Smooth muscle cell (in vitro differentiated cells): Measurements from ENCODE around the gene LARGE2. TPM values are rescaled to one million over a fixed set of nuclear protein-coding genes. Genes with fewer than 3 reads are reported as not detected.

ENCODE experiments used
- DNase-seq: peaks from one replicate; lab custom pipeline; 2025; ENCODE audit not compliant: unreplicated experiment; lab: John Stamatoyannopoulos, UW
- H2AFZ ChIP-seq: fragments of 200-600 bp; sonication (generic); 2 replicates; pipeline ENCODE4 v1.6.0; 2016; ENCODE audit warnings: antibody characterized with exemption, low read depth, mild to moderate bottlenecking
- H3F3A ChIP-seq: fragments of 200-600 bp; sonication (generic); 2 replicates; pipeline ENCODE4 v1.6.0; 2017; ENCODE audit warnings: antibody characterized with exemption, low read depth
- H3K27ac ChIP-seq: fragments of 200-600 bp; sonication (generic); 2 replicates; pipeline ENCODE4 v1.5.1; 2016; ENCODE audit warnings: low read depth, mild to moderate bottlenecking
- H3K27me3 ChIP-seq: fragments of 200-600 bp; sonication (generic); 2 replicates; pipeline ENCODE4 v1.6.1; 2016; ENCODE audit warnings: low read depth, mild to moderate bottlenecking
- H3K36me3 ChIP-seq: fragments of 200-600 bp; sonication (generic); 2 replicates; pipeline ENCODE4 v1.5.1; 2016; ENCODE audit warnings: low read depth
- H3K4me1 ChIP-seq: fragments of 200-600 bp; sonication (generic); 2 replicates; pipeline ENCODE4 v1.5.1; 2016; ENCODE audit warnings: low read depth
- H3K4me2 ChIP-seq: fragments of 200-600 bp; sonication (generic); 2 replicates; pipeline ENCODE4 v1.6.0; 2016; ENCODE audit warnings: mild to moderate bottlenecking
- H3K4me3 ChIP-seq: fragments of 200-600 bp; sonication (generic); 2 replicates; pipeline ENCODE4 v1.5.1; 2016; ENCODE audit warnings: mild to moderate bottlenecking
- H3K79me2 ChIP-seq: fragments of 200-600 bp; sonication (generic); 2 replicates; pipeline ENCODE4 v1.6.0; 2016; ENCODE audit warnings: low read depth, mild to moderate bottlenecking
- H3K9ac ChIP-seq: fragments of 200-600 bp; sonication (generic); 2 replicates; pipeline ENCODE4 v1.6.0; 2016; ENCODE audit warnings: low read depth
- H3K9me3 ChIP-seq: fragments of 200-600 bp; sonication (generic); replicated peaks from 2 replicates; pipeline ENCODE4 v1.5.1; 2016; ENCODE audit warnings: low read depth
- H4K20me1 ChIP-seq: fragments of 200-600 bp; sonication (generic); 2 replicates; pipeline ENCODE4 v1.6.0; 2016; ENCODE audit warnings: low read depth
- WGBS: methylation state at CpG from one replicate; pipeline ENCODE4 v1.1.7; 2016; ENCODE audit warnings: low lambda C conversion rate; 5-methylcytosine and 5-hydroxymethylcytosine counted together
- polyA plus RNA-seq: library from polyadenylated mRNA; unstranded; fragments of >200 nt; fragmentation: Nextera tagmentation; extraction: Ambion mirVana; gene quantifications from 2 replicates; pipeline ENCODE4 v1.2.1, GENCODE V29; 2016
- total RNA-seq: library from RNA; depleted of rRNA; stranded (reverse); fragments of >200 nt; gene quantifications from 2 replicates; pipeline ENCODE4 v1.2.3, GENCODE V29; 2014
- TF ChIP-seq, protein P1 (sequence below): fragments of 200-600 bp; sonication (generic); IDR thresholded peaks from 2 replicates; pipeline ENCODE4 v1.5.1; 2017; ENCODE audit warnings: borderline replicate concordance, mild to moderate bottlenecking, antibody characterized with exemption; ENCODE audit not compliant: insufficient read depth, poor library complexity, severe bottlenecking

LARGE2 gene
- total and polyA plus RNA-seq, 2 experiments from 2014 or later, result 0.40 to 0.46 TPM

DNA sequence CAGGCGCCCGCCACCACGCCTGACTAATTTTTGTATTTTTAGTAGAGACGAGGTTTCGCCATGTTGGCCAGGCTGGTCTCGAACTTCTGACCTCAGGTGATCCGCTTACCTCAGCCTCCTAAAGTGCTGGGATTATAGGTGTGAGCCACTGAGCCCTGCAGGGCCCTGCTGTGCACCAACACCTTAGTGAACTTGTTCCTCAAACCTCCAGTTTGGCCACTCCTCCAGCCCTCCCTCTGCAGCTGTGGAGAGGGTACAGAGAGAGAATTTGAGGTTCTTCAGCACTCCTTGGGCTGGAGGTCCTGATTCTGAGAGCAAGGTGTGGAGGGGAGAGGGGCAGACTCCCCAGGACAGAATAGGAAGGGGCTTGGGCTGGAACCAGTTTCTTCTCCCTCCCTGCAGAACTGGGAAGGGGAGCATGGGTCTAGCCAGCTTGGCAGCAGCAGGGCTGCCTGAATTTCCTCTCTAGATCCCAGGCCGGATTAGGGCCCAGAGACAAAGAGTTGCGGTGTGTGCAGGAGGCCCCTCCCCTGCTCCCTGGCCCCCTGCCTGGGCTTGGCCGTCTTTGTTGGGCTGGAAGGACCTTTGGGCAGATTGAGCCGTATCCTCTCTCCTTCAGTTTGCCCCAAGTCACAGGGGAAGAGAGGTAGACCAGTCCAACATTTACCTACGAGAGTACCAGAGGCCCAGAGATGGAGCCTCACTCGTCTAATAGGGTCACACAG, 2.5 kb upstream of the LARGE2 start:
- Histone ChIP-seq H3K27ac (no peak overlapping the region), H3F3A (no peaks in the 10 kb centered on the region), H3K9me3 (no peaks in the 10 kb centered on the region), H3K79me2 (peaks cover 8% of the 10 kb centered on the region), H2AFZ (no peak overlapping the region), H4K20me1 (no peaks in the 10 kb centered on the region), H3K36me3 (no peaks in the 10 kb centered on the region), H3K4me2 (no peak overlapping the region), H3K4me1 (peaks cover 30% of the 10 kb centered on the region), H3K27me3 (peaks cover 42% of the 10 kb centered on the region), H3K9ac (no peak overlapping the region), H3K4me3 (no peak overlapping the region)
- no peak for DNase-seq
- WGBS, result 89% methylated on average over 13 of the region's 13 CpGs
- TF ChIP-seq, protein P1, sequence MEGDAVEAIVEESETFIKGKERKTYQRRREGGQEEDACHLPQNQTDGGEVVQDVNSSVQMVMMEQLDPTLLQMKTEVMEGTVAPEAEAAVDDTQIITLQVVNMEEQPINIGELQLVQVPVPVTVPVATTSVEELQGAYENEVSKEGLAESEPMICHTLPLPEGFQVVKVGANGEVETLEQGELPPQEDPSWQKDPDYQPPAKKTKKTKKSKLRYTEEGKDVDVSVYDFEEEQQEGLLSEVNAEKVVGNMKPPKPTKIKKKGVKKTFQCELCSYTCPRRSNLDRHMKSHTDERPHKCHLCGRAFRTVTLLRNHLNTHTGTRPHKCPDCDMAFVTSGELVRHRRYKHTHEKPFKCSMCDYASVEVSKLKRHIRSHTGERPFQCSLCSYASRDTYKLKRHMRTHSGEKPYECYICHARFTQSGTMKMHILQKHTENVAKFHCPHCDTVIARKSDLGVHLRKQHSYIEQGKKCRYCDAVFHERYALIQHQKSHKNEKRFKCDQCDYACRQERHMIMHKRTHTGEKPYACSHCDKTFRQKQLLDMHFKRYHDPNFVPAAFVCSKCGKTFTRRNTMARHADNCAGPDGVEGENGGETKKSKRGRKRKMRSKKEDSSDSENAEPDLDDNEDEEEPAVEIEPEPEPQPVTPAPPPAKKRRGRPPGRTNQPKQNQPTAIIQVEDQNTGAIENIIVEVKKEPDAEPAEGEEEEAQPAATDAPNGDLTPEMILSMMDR, result no peak

DNA sequence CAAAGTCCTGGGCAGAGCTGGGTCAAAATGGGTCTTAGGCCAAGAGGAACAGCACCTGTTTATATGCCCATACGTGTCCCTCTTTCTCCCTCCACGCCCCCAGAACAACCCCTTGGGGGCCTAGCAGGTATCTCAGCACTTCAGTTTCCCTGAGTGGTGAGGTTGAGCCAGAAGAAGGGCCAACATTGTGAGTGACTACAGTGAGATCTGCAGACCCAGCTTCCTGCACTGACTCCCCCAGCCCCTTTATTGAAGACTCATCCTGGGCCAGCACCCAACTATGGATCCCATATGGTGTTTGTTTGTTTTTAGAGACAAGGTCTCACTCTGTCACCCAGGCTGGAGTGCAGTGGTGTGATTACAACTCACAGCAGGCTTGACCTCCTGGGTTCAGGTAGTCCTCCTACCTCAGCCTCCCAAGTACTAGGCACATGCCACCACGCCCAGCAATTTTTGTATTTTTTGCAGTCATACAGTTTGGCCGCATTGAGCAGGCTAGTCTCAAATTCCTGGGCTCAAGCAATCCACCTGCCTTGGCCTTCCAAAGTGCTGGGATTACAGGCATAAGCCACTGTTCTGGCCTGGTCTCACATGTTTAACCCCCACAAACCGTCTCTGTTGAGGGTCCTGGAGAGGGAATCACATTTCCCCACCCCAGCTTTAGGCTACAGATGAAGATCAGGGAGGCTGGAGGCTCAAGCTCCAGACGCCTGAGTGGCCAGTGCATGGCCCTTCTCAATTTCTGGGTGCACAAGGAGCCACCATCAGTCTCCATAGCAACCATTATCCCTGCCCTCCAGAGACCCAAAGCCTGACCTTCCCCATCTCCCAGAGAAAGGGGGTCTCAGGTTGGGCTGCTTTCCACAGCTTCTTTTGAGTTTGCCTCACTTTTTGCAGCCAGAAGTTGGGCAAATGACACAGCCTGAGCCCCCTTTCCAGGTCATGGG, 1.7 kb upstream of the LARGE2 start:
- TF ChIP-seq, protein P1, result no peak
- Histone ChIP-seq H2AFZ (no peak overlapping the region), H3K36me3 (no peaks in the 10 kb centered on the region), H3K27ac (no peak overlapping the region), H4K20me1 (no peaks in the 10 kb centered on the region), H3K4me2 (no peak overlapping the region), H3F3A (no peaks in the 10 kb centered on the region), H3K9me3 (no peaks in the 10 kb centered on the region), H3K9ac (no peak overlapping the region), H3K27me3 (peaks cover 44% of the 10 kb centered on the region), H3K4me3 (no peak overlapping the region), H3K4me1 (peaks cover 30% of the 10 kb centered on the region), H3K79me2 (peaks cover 8% of the 10 kb centered on the region)
- WGBS, result 93% methylated on average over 6 of the region's 6 CpGs
- DNase-seq, result no peak

DNA sequence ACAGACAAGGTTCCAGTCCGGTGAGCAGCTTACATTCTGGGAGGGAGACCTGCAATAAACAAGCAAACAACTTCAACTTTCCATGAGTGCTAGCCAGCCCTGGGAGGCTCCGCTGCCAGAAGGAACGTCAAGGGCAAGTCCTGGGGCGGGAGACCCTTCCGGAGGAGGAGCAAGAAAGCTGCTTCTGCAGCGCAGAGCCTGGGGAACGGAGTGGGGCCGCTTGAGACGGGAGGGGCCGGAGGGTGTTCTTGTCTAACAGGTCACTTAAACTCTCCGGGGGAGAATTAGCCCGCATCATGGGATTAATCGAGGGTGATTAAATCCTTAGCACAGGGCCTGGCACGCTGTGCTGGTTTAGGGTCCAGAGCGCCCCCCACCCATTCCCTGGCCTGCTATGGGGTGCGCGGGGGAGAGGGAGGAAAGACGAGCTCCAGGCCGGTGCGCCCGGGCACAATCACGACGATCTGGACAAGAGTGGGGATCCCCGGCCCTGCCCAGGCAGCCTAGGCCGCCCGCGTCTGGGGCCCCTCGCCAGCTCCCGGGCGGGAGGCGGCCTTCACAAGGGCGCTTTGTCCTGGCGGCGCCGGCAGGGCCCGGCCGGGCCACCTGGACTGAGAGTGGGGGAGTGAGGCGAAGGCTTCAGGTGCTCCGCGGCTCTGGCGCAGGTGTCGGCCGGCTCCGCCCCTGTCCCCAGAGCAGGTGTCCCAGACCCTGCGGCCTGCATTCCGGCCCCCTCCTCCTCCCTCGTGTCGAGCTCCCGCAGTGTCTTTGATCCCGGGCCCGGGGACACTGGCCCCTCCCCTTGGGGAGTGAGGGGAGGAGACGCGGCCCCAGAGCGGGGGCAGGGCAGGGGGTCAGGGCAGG, 663 bp upstream of the LARGE2 start:
- WGBS, result 8% methylated on average over 26 of the region's 54 CpGs
- H3K27ac ChIP-seq, result no peak overlapping the region
- no peaks in the 10 kb centered on the region for H3K9me3 ChIP-seq
- H3K4me3 ChIP-seq, result peak overlapping the region; percentile 44
- no peaks in the 10 kb centered on the region for H3F3A ChIP-seq
- H3K36me3 ChIP-seq, result no peaks in the 10 kb centered on the region
- H3K27me3 ChIP-seq, result peaks cover 47% of the 10 kb centered on the region
- peaks cover 6% of the 10 kb centered on the region for H3K79me2 ChIP-seq
- TF ChIP-seq, protein P1, result no peak
- peak overlapping the region; percentile 80 for H3K4me2 ChIP-seq
- no peak overlapping the region for H3K9ac ChIP-seq
- no peaks in the 10 kb centered on the region for H4K20me1 ChIP-seq
- DNase-seq, result no peak
- no peak overlapping the region for H2AFZ ChIP-seq
- peaks cover 29% of the 10 kb centered on the region for H3K4me1 ChIP-seq
